Upper lobe of left lung (tissue), 4 donors: ENCODE data around the gene SYT14.

ENCODE experiments used
- CTCF ChIP-seq, 6 experiments: fragments of 450-650 bp in 4 of 6; fragments of 200-600 bp in 2 of 6; sonication (generic) in 2 of 6; IDR thresholded peaks; one replicate each; pipeline ENCODE4 v1.5.1; 2016 to 2019; ENCODE audit warnings: antibody characterized with exemption in 6 of 6
- POLR2A ChIP-seq, 4 donors: fragments of 450-650 bp; IDR thresholded peaks; one replicate each; pipeline ENCODE4 v1.5.1; 2016 to 2017; ENCODE audit warnings: antibody characterized with exemption in 4 of 4, mild to moderate bottlenecking in 2 of 4

GRCh38 chr1:209929751-209930150 is 8.3 kb upstream of the SYT14 start:
- TF ChIP-seq CTCF (IDR thresholded peaks at IDR 0.05): no peak
- TF ChIP-seq POLR2A (IDR thresholded peaks at IDR 0.05): no peak
